SKM-1 treated with dmso at 0.1 percent for 144 hours (cell line): ENCODE measurements around the gene BTBD9.
"Not testable (repeated sequence)": the region's sequence is repeated elsewhere in the genome, so short reads cannot be mapped to it uniquely, and the experiment has no call there.

ENCODE experiments used
- DNase-seq: peaks from one replicate; lab custom pipeline; 2025; ENCODE audit not compliant: unreplicated experiment; lab: John Stamatoyannopoulos, UW

BTBD9 gene

GRCh38 chr6:38350942-38351341 lies 288.8 kb downstream of the BTBD9 start:
- DNase-seq: no peak

GRCh38 chr6:38350220-38350619 lies 289.5 kb downstream of the BTBD9 start:
- DNase-seq: no peak

- no peak for DNase-seq
Measured at GRCh38 chr6:38349795-38350194, 289.9 kb downstream of the BTBD9 start.

GRCh38 chr6:38349221-38349620 lies 290.5 kb downstream of the BTBD9 start:
- no peak for DNase-seq

- no peak for DNase-seq
Measured at GRCh38 chr6:38348371-38348770, 291.4 kb downstream of the BTBD9 start.

GRCh38 chr6:38347829-38348228 lies 291.9 kb downstream of the BTBD9 start:
- not testable (repeated sequence) for DNase-seq

- no peak for DNase-seq
Measured at GRCh38 chr6:38346291-38347079, 293.2 kb downstream of the BTBD9 start.

- no peak for DNase-seq
Measured at GRCh38 chr6:38345586-38345985, 294.1 kb downstream of the BTBD9 start.

GRCh38 chr6:38341496-38341895 lies 298.2 kb downstream of the BTBD9 start:
- DNase-seq: no peak

- DNase-seq: no peak
Measured at GRCh38 chr6:38339914-38340313, 299.8 kb downstream of the BTBD9 start.

GRCh38 chr6:38337819-38338465 lies 301.8 kb downstream of the BTBD9 start:
- no peak for DNase-seq

GRCh38 chr6:38336922-38337321 lies 302.8 kb downstream of the BTBD9 start:
- no peak for DNase-seq

GRCh38 chr6:38326837-38327236 lies 312.9 kb downstream of the BTBD9 start:
- DNase-seq: no peak

- no peak for DNase-seq
Measured at GRCh38 chr6:38323216-38323615, 316.5 kb downstream of the BTBD9 start.

GRCh38 chr6:38322138-38322537 lies 317.6 kb downstream of the BTBD9 start:
- DNase-seq: no peak

GRCh38 chr6:38320843-38321242 lies 318.9 kb downstream of the BTBD9 start:
- no peak for DNase-seq

GRCh38 chr6:38320358-38320757 lies 319.4 kb downstream of the BTBD9 start:
- DNase-seq: no peak

- DNase-seq: no peak
Measured at GRCh38 chr6:38319256-38320212, 320.2 kb downstream of the BTBD9 start.

- no peak for DNase-seq
Measured at GRCh38 chr6:38316099-38316868, 323.4 kb downstream of the BTBD9 start.

GRCh38 chr6:38311201-38311600 lies 328.5 kb downstream of the BTBD9 start:
- no peak for DNase-seq

- DNase-seq: no peak
Measured at GRCh38 chr6:38310061-38310460, 329.7 kb downstream of the BTBD9 start.
